ENCODE data around the gene JPT2. TPM values are rescaled to one million over a fixed set of nuclear protein-coding genes. Genes with fewer than 3 reads are reported as not detected.

Gene JPT2
- total RNA-seq, 2 experiments from 2014 or later, result 61.5 to 62.2 TPM

GRCh38 chr16:1705688-1706385, 27.8 kb downstream of the JPT2 start, which contains the start of gene MAPK8IP3:
TSS of gene MAPK8IP3 (plus strand) at chr16:1706195. CDS start at chr16:1706340, 145 bp downstream.
- Mint-ChIP-seq H3K36me3 (ENCODE audit: low read depth) (peaks cover 14% of the 10 kb centered on the region), H3K4me3 (peak within 1 kb of the TSS; percentile 96), H3K4me1 (ENCODE audit: low read depth) (peaks cover 35% of the 10 kb centered on the region), H3K27ac (peak within 1 kb of the TSS; percentile 98), H3K9me3 (no peaks in the 10 kb centered on the region), H3K27me3 (no peaks in the 10 kb centered on the region)
- ATAC-seq (peak; percentile 83), DNase-seq (peak; percentile 88)
- CTCF ChIA-PET, result interaction anchor here (0.6 to 2.2 kb wide), 33 partner anchors 8 to 492 kb away, joined by 3 to 20 read pairs (median 4); partner anchors contain the start of genes EME2, FAHD1, JPT2 and MRPS34
- intact Hi-C loops (cut with micrococcal nuclease), result no loop called here
- POLR2A ChIA-PET, result interaction anchor here (0.6 to 2.7 kb wide), 14 partner anchors 8 to 1215 kb away, joined by 3 to 14 read pairs (median 4); partner anchors contain the start of genes EME2, JPT2, MRPS34 and NME3
- TF ChIP-seq CTCF (IDR thresholded peaks at IDR 0.05), result peak; percentile 89

- ChIA-PET POLR2A (interaction anchor here (0.6 to 2.7 kb wide), 12 partner anchors 9 to 662 kb away, joined by 3 to 14 read pairs (median 5); partner anchors contain the start of genes EME2, JPT2, MRPS34 and NME3), CTCF (interaction anchor here (0.7 to 2.2 kb wide), 29 partner anchors 9 to 347 kb away, joined by 3 to 20 read pairs (median 6); partner anchors contain the start of genes EME2, FAHD1, JPT2 and MRPS34)
- Mint-ChIP-seq H3K9me3 (no peaks in the 10 kb centered on the region), H3K27me3 (no peaks in the 10 kb centered on the region), H3K4me3 (peak overlapping the region; percentile 96), H3K4me1 (ENCODE audit: low read depth) (peaks cover 35% of the 10 kb centered on the region), H3K36me3 (ENCODE audit: low read depth) (peaks cover 10% of the 10 kb centered on the region), H3K27ac (peak overlapping the region; percentile 89)
- intact Hi-C loops (cut with micrococcal nuclease), result no loop called here
- TF ChIP-seq CTCF (IDR thresholded peaks at IDR 0.05), result no peak
- ATAC-seq (peak; percentile 32), DNase-seq (peak; percentile 72)
Observed at GRCh38 chr16:1706386-1707192, 28.5 kb downstream of the JPT2 start.

- Mint-ChIP-seq H3K36me3 (ENCODE audit: low read depth) (peaks cover 6% of the 10 kb centered on the region), H3K4me3 (peak overlapping the region; percentile 96), H3K27me3 (no peaks in the 10 kb centered on the region), H3K4me1 (ENCODE audit: low read depth) (peaks cover 36% of the 10 kb centered on the region), H3K27ac (peak overlapping the region; percentile 83), H3K9me3 (no peaks in the 10 kb centered on the region)
- intact Hi-C loops (cut with micrococcal nuclease), result no loop called here
- DNase-seq, result peak; percentile 42
- no peak for TF ChIP-seq CTCF (IDR thresholded peaks at IDR 0.05)
- POLR2A ChIA-PET, result interaction anchor here (0.6 to 2.7 kb wide), 8 partner anchors 10 to 662 kb away, joined by 3 to 12 read pairs (median 5); partner anchors contain the start of genes EME2, MRPS34 and NME3
- CTCF ChIA-PET, result interaction anchor here (0.9 to 1.0 kb wide), 3 partner anchors 29 to 65 kb away, joined by 4 to 6 read pairs (median 4); partner anchors contain the start of genes EME2 and JPT2
- no peak for ATAC-seq
Observed at GRCh38 chr16:1707193-1707790, 29.2 kb downstream of the JPT2 start.

GRCh38 chr16:1708083-1708767, 30.1 kb downstream of the JPT2 start:
- intact Hi-C loops (cut with micrococcal nuclease), result no loop called here
- peaks cover 43% of the 10 kb centered on the region for H3K4me1 Mint-ChIP-seq (ENCODE audit: low read depth)
- TF ChIP-seq CTCF (IDR thresholded peaks at IDR 0.05), result no peak
- H3K27me3 Mint-ChIP-seq, result no peaks in the 10 kb centered on the region
- POLR2A ChIA-PET, result interaction anchor here (1.4 to 1.8 kb wide), 3 partner anchors 11 to 42 kb away, joined by 3 to 5 read pairs (median 4); partner anchors contain the start of gene JPT2
- no peak for ATAC-seq
- H3K36me3 Mint-ChIP-seq (ENCODE audit: low read depth), result peaks cover 3% of the 10 kb centered on the region
- DNase-seq, result peak; percentile 30
- H3K4me3 Mint-ChIP-seq, result peak overlapping the region; percentile 96
- CTCF ChIA-PET, result interaction anchor here (1.0 to 1.1 kb wide), 3 partner anchors 42 to 74 kb away, joined by 3 to 4 read pairs (median 4); partner anchors contain the start of genes EME2, NUBP2 and SPSB3
- H3K27ac Mint-ChIP-seq, result peak overlapping the region; percentile 83
- no peaks in the 10 kb centered on the region for H3K9me3 Mint-ChIP-seq

Data from activated CD8-positive, alpha-beta T cell treated with anti-CD3 and anti-CD28 coated beads for 36 hours (primary cell).